HT1080 (cell line): Measurements from ENCODE around the gene AKT3. TPM values are rescaled to one million over a fixed set of nuclear protein-coding genes. Genes with fewer than 3 reads are reported as not detected.

Experiments
- DNase-seq: peaks from one replicate; pipeline ENCODE4 v3.0.0-alpha.2; 2015; ENCODE audit warnings: low read depth
- total RNA-seq: library from RNA; depleted of rRNA; stranded (reverse); fragments of >200 nt; shearing (Covaris generic); gene quantifications from 2 replicates; pipeline ENCODE4 v1.2.3, GENCODE V29; 2014

The AKT3 gene
- total RNA-seq, 1 experiment from 2014 or later: 15.4 TPM

- DNase-seq: no peak
Measured at GRCh38 chr1:243471026-243471685, 378.9 kb downstream of the AKT3 start.

DNA sequence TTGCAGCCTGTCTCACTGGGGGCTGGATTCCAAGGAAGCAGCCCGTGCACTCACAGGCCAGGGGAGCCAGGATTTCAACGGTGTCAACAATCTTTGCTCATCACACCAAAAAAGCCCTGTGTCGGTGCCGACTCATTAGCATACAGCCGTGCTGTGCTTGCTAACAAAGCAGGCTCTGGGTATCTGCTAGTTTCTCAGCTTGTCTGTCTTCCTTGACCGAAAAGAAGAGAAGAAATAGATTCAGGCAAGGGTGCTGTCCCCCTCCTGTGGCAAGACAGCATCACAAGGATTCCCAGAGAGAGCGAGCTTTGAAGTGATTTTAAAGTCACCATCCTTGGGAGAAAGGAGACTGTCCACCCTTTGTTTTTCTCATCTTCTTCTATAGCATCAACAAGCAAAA is 379.5 kb downstream of the AKT3 start:
- DNase-seq: no peak

DNA sequence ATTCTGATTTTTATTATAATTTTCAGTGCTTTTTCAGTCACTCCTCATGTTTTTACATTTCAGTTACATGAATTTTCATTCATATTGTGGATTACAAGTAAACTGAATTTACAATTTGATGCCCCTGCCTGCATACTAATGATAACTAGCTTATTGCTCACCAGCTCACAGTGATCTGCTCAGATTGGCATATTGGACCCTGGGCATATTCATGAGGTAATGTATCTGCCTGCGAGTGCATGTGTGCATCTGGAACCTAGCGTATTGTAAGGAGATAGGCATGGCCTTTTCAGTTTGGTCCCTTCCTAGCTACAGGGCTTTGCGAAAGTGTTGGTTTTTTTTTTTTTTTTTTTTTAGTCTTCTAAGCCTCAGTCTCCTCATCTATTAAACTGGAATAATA is 380.5 kb downstream of the AKT3 start:
- no peak for DNase-seq

DNA sequence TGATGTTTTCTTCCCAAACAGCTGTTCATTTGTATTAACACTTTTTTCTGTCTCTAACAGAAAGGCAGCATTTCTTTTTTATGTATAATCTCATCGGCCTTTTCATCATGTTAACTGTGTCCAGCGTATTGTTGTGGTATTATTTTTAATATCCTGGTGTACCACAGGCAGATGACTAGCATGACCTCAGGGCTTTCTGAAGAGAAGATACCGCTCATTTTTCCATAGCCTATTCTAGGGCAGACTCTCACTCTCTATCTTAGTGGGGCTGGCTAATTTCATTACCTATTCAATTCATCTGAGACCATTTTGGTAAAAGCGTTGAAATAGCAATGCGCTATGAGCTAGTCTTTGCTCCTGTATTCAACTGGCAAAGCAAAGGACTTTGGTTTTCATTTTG is 384.3 kb downstream of the AKT3 start:
- DNase-seq: no peak

DNA sequence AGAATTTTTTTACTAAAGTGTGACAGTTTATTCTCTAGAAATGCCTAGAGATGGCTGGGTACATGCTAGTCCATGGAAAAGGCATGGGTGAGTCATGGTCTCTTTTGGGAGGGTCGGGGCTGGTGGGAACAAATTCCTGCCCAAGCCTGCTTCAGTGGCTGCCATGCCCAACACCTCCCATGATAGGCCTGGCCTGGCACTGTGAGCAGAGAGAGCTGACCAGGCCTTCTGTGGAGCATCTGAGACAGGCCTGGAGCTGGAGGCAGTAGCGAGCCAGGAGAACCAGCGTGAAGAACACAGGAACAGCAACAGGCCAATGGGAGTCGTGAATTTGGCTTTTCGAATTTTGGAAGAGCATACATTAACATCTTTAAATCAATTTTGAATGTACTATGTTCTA is 385.0 kb downstream of the AKT3 start:
- DNase-seq: no peak

GRCh38 chr1:243462929-243463697 is 386.9 kb downstream of the AKT3 start:
- DNase-seq: no peak

DNA sequence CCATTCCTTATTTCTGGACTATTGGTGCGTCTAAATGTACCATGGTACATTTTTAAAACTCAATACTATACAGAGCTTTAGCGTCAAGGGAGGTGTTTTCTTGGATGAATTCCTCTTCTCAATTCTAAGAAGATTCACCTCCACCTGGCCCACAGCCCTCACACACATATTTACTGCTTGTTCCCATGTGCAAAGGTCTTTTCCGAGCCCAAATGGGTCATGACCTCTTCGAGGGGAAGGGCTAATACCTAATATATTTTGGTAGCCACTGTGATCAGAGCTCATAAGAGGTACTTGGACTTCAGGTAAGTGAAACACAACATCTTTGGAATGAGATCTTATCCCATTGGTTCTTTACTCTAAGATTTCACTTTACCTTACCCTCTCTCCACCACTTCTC is 388.3 kb downstream of the AKT3 start:
- DNase-seq: no peak

DNA sequence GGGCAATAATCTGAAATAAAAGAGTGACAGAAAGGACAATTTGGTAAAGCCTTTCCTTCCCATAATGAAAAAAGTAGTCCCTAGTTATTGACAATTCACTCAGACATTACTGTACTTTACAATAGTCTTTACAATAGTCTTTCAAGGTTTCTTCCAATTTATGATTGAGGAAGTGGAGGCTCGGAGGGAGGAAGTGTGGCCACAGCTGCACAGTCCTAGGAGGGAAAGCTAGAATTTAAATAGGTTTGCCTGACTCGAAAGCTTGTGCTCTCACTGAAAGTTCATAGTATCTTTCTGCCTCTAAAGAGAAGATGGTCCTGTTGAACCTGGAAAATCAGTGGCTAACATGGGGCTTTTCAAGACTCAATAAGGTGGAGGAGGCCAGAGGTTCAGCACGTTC is 391.0 kb downstream of the AKT3 start:
- DNase-seq: no peak

- DNase-seq: no peak
Measured at GRCh38 chr1:243457363-243457982, 392.6 kb downstream of the AKT3 start.

DNA sequence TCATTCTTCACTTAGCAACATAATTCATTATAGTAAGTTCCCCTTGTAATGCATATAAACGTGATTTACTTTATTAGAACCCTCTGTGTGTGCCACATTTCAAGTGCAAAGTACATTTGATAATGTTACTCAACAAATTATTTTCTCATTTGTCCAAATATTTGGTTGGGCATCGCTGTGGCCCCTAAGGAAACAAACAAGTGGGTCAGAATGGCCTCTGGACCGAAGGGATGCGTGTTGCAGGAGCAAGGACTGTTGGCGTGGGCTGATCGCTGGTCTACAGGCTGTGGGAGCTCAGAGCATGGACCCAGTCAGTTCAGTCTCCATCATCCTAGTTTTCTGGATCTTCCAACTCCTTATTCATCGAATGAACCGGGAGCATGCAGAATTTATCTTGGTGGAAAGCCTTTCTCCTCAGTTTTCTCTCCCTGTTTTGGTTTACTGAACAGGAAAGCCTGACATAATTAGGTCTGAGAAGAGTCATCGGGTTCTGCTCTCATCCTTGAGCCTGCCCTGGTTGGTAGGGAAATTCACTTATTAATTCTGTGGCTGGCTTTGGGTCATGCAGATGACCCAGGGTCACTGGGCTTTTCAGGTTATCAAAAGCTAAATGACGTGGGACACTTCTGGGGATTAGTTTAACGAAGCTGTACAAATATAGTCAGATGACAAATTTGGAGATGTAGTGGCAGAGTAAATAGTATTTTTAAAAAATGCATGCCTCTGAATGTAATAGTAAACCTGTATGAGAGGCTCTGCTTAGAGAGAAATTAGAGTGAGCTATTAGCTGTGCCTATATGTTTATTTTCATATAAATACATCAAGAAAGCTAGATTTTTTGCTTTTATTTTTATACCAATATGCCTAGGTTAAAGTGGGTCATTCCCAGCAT is 394.0 kb downstream of the AKT3 start:
- DNase-seq: no peak

GRCh38 chr1:243454328-243454997 is 395.6 kb downstream of the AKT3 start:
- DNase-seq: no peak

DNA sequence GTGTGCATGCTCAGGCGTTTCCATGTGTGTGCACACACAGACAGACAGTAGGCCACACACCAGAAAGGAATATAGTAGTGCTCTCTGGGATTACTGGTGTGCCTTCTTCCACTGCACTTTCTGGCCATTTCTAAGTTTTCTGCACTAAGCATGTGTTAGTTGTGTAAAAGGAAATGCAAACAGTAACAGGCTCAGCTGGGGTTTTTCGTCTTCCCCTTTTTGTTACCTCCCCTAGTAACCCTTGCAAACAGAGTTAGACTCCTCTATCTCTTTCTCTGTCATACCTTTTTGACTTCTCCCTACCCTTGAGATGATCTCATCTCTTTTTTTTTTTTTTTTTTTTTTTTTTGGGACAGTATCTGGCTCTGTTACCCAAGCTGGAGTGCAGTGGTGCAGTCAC is 398.0 kb downstream of the AKT3 start:
- no peak for DNase-seq

DNA sequence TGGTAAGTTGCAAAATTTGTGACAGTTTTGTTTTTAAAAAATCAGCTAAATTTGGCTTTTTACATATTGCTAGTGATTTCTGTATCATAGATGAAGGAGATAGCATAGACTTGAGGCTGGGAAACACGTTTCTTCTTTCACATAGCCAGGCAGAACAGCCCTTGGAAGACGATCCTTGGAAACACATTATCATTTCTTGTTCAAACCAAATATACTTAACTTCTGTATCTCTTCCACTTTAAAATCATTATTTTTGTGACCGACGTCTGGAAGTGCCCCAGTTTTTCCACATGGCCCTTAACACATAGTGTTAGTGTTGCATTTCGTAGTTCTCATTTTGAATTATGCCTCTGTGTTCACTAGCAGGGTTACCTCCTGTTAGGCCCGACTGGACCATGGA is 400.7 kb downstream of the AKT3 start:
- DNase-seq: no peak

DNA sequence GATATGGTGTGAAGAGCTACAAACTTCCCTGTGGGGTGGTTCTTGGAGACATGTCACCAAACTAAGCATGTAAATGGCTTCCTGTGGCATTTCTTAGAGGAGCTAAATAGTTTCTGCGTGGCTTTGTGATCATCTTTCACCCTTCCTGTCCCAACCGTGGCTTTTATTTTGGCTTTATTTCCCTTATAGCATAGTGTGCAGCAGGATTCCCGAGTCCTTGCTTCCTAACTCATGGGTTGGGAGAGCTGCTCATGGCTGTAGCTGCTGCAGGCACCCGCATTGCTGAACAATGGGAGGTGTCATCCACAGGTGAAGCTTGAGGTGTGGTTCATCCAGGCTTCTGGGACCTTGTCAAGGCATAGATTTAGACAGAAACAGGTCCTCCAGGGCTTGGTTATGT is 402.2 kb downstream of the AKT3 start:
- DNase-seq: no peak

- DNase-seq: no peak
Measured at GRCh38 chr1:243447347-243447746, 402.7 kb downstream of the AKT3 start.

GRCh38 chr1:243443557-243443956 is 406.5 kb downstream of the AKT3 start:
- no peak for DNase-seq

GRCh38 chr1:243441601-243442000 is 408.4 kb downstream of the AKT3 start:
- no peak for DNase-seq

DNA sequence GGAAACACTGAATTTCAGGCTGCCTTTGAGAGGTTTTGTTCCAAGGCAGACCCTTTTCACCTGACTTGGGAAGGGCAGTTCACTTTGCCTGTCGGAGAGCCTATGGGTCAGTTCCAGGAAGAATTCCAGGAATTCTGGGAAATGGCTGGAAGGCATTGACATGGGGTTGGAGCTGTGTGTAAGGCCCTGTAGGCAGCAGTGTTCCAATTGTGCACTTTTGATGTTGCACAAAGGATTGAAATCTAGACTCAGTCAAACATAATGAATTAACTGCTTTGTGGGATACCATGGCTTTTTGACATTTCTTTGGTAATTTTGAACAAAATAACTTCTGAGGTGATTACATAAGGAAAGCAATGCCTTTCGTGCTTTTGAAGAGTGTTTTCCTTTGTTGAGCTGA is 409.6 kb downstream of the AKT3 start:
- DNase-seq: no peak

DNA sequence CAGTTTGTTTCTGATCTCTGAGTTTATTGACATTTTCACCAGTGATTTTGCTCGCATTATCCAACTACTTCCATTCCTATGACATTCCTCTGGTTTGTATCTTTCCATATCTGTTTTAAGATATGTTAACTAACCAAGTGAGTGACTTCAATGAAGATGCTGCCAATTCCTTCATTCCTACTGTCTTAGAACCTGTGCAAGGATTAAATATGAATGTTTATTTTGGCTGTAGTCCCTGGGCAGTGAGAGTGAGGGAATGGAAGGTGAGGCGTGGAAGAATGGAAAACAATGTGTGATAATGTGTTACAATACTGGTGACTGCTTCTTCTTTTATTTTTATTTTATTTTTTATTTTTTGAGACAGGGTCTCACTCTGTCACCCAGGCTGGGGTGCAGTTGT is 411.2 kb downstream of the AKT3 start:
- DNase-seq: no peak
